Neural progenitor cell (in vitro differentiated cells): ENCODE measurements around the gene UMOD. TPM values are rescaled to one million over a fixed set of nuclear protein-coding genes. Genes with fewer than 3 reads are reported as not detected.

Experiments
- DNase-seq: peaks from one replicate; pipeline ENCODE4 v3.0.0-alpha.2; 2016; ENCODE audit warnings: low spot score
- H2AFZ ChIP-seq: fragments of 200-600 bp; sonication (generic); replicated peaks from 2 replicates; pipeline ENCODE4 v1.6.1; 2016; ENCODE audit warnings: antibody characterized with exemption
- H3F3A ChIP-seq: fragments of 200-600 bp; sonication (generic); 2 replicates; pipeline ENCODE4 v1.6.1; 2016; ENCODE audit warnings: antibody characterized with exemption, low read depth
- H3K27ac ChIP-seq: fragments of 200-600 bp; sonication (generic); 2 replicates; pipeline ENCODE4 v1.5.1; 2016; ENCODE audit warnings: mild to moderate bottlenecking
- H3K27me3 ChIP-seq: fragments of 200-600 bp; sonication (generic); 2 replicates; pipeline ENCODE4 v1.6.1; 2016; ENCODE audit warnings: mild to moderate bottlenecking, moderate library complexity
- H3K36me3 ChIP-seq: fragments of 200-600 bp; sonication (generic); 2 replicates; pipeline ENCODE4 v1.5.1; 2016
- H3K4me1 ChIP-seq: fragments of 200-600 bp; sonication (generic); 2 replicates; pipeline ENCODE4 v1.6.1; 2016; ENCODE audit warnings: mixed run types
- H3K4me2 ChIP-seq: fragments of 200-600 bp; sonication (generic); 2 replicates; pipeline ENCODE4 v1.6.1; 2016
- H3K4me3 ChIP-seq: fragments of 200-600 bp; sonication (generic); 2 replicates; pipeline ENCODE4 v1.5.1; 2016
- H3K79me2 ChIP-seq: fragments of 200-600 bp; sonication (generic); 2 replicates; pipeline ENCODE4 v1.6.1; 2016; ENCODE audit warnings: low read depth
- H3K9ac ChIP-seq: fragments of 200-600 bp; sonication (generic); 2 replicates; pipeline ENCODE4 v1.6.1; 2016
- H3K9me3 ChIP-seq: fragments of 200-600 bp; sonication (generic); 2 replicates; pipeline ENCODE4 v1.5.1; 2016; ENCODE audit warnings: low read depth
- H4K20me1 ChIP-seq: fragments of 200-600 bp; sonication (generic); 2 replicates; pipeline ENCODE4 v1.6.1; 2016; ENCODE audit warnings: low read depth
- H3K27ac Mint-ChIP-seq: 3 replicates; pipeline ENCODE4 v1.8.0; 2021; ENCODE audit warnings: mixed read lengths
- H3K27me3 Mint-ChIP-seq: 2 replicates; pipeline ENCODE4 v1.8.0; 2022; ENCODE audit warnings: low read depth, mild to moderate bottlenecking, inconsistent platforms, moderate library complexity, mixed read lengths; ENCODE audit not compliant: insufficient read depth
- H3K36me3 Mint-ChIP-seq: 3 replicates; pipeline ENCODE4 v1.8.0; 2021; ENCODE audit warnings: mixed read lengths
- H3K4me1 Mint-ChIP-seq: 3 replicates; pipeline ENCODE4 v1.8.0; 2021; ENCODE audit warnings: mixed read lengths
- H3K4me3 Mint-ChIP-seq: 3 replicates; pipeline ENCODE4 v1.8.0; 2021; ENCODE audit warnings: mild to moderate bottlenecking, moderate library complexity, mixed read lengths
- H3K9me3 Mint-ChIP-seq: 3 replicates; pipeline ENCODE4 v1.8.0; 2020; ENCODE audit warnings: mixed read lengths
- CTCF ChIP-seq: fragments of 200-600 bp; sonication (generic); IDR thresholded peaks from 2 replicates; pipeline ENCODE4 v1.5.1; 2017; ENCODE audit warnings: antibody characterized with exemption, mild to moderate bottlenecking
- EZH2 ChIP-seq: fragments of 200-600 bp; sonication (generic); IDR thresholded peaks from 2 replicates; pipeline ENCODE4 v1.6.1; 2017; ENCODE audit warnings: antibody characterized with exemption, mild to moderate bottlenecking, moderate library complexity
- EZH2phosphoT487 ChIP-seq: fragments of 200-600 bp; sonication (generic); IDR thresholded peaks from 2 replicates; pipeline ENCODE4 v1.6.1; 2017; ENCODE audit warnings: antibody characterized with exemption
- total RNA-seq: library from RNA; depleted of rRNA; stranded (reverse); fragments of >200 nt; gene quantifications from 2 replicates; pipeline ENCODE4 v1.2.3, GENCODE V29; 2015; ENCODE audit warnings: low replicate concordance

Gene UMOD
- total RNA-seq, 1 donor from 2014 or later = not detected

- no peaks in the 10 kb centered on the region for H3K9me3 ChIP-seq
- Mint-ChIP-seq H3K36me3 (no peaks in the 10 kb centered on the region), H3K27ac (no peak overlapping the region), H3K9me3 (no peaks in the 10 kb centered on the region), H3K4me1 (peaks cover 19% of the 10 kb centered on the region), H3K27me3 (peaks cover 10% of the 10 kb centered on the region), H3K4me3 (no peak overlapping the region)
- no peak overlapping the region for H3K4me3 ChIP-seq
- H3K36me3 ChIP-seq = no peaks in the 10 kb centered on the region
- H3F3A ChIP-seq = no peaks in the 10 kb centered on the region
- H3K4me2 ChIP-seq = no peak overlapping the region
- peaks cover 3% of the 10 kb centered on the region for H4K20me1 ChIP-seq
- no peak overlapping the region for H3K27ac ChIP-seq
- H2AFZ ChIP-seq = no peak overlapping the region
- H3K79me2 ChIP-seq = no peaks in the 10 kb centered on the region
- H3K4me1 ChIP-seq = no peaks in the 10 kb centered on the region
- DNase-seq = no peak
- no peak for TF ChIP-seq EZH2phosphoT487
- no peak for TF ChIP-seq EZH2
- no peak for TF ChIP-seq CTCF
- H3K9ac ChIP-seq = no peak overlapping the region
- no peaks in the 10 kb centered on the region for H3K27me3 ChIP-seq
Measured at GRCh38 chr16:20289571-20289970, 62.9 kb downstream of the UMOD start.

- no peaks in the 10 kb centered on the region for H3K79me2 ChIP-seq
- H3K4me2 ChIP-seq = no peak overlapping the region
- H3K36me3 ChIP-seq = no peaks in the 10 kb centered on the region
- Mint-ChIP-seq H3K27ac (no peak overlapping the region), H3K4me1 (peaks cover 4% of the 10 kb centered on the region), H3K4me3 (no peak overlapping the region), H3K9me3 (no peaks in the 10 kb centered on the region), H3K27me3 (peaks cover 7% of the 10 kb centered on the region), H3K36me3 (no peaks in the 10 kb centered on the region)
- TF ChIP-seq CTCF (no peak), EZH2 (no peak)
- no peaks in the 10 kb centered on the region for H4K20me1 ChIP-seq
- H3K27ac ChIP-seq = no peak overlapping the region
- H3K4me1 ChIP-seq = no peaks in the 10 kb centered on the region
- no peak overlapping the region for H3K4me3 ChIP-seq
- peak; percentile 28 for DNase-seq
- no peaks in the 10 kb centered on the region for H3F3A ChIP-seq
- H3K27me3 ChIP-seq = no peaks in the 10 kb centered on the region
- no peak overlapping the region for H3K9ac ChIP-seq
- no peak overlapping the region for H2AFZ ChIP-seq
- no peaks in the 10 kb centered on the region for H3K9me3 ChIP-seq
Measured at GRCh38 chr16:20285993-20286499, 66.5 kb downstream of the UMOD start.

Other genes starting within 250 kb of the UMOD start
- gene GP2, start 25.2 kb downstream of the UMOD start, total RNA-seq = not detected in 2 replicates
- gene PDILT, start 52.0 kb upstream of the UMOD start, total RNA-seq = not detected in 2 replicates
- gene ACSM5, start 56.8 kb upstream of the UMOD start, total RNA-seq = not detected in 2 replicates
- not detected in 2 replicates for gene ACSM2A, start 98.8 kb upstream of the UMOD start, total RNA-seq
- not detected in 2 replicates for gene ACSM2B, start 223.7 kb upstream of the UMOD start, total RNA-seq